Mesenteric fat pad (tissue), 1 donor: ENCODE measurements around the gene FAM83G. TPM values are rescaled to one million over a fixed set of nuclear protein-coding genes. Genes with fewer than 3 reads are reported as not detected.
"Not testable (repeated sequence)": the region's sequence is repeated elsewhere in the genome, so short reads cannot be mapped to it uniquely, and the experiment has no call there.

Experiments
- DNase-seq: peaks from one replicate; pipeline ENCODE4 v3.0.0-alpha.2; 2020; ENCODE audit warnings: low spot score
- total RNA-seq: library from RNA; stranded (reverse); fragmentation: NEBNext Ultra II Directional; extraction: Animal tissue kit (Norgen Biotek cat#: 25700); gene quantifications from one replicate; pipeline ENCODE4 v1.2.1, GENCODE V29; 2021
- donor health status: DM: yes; HTN: yes; CAD: no.

FAM83G gene
- total RNA-seq, 1 donor from 2014 or later, result 8.9 TPM

DNA sequence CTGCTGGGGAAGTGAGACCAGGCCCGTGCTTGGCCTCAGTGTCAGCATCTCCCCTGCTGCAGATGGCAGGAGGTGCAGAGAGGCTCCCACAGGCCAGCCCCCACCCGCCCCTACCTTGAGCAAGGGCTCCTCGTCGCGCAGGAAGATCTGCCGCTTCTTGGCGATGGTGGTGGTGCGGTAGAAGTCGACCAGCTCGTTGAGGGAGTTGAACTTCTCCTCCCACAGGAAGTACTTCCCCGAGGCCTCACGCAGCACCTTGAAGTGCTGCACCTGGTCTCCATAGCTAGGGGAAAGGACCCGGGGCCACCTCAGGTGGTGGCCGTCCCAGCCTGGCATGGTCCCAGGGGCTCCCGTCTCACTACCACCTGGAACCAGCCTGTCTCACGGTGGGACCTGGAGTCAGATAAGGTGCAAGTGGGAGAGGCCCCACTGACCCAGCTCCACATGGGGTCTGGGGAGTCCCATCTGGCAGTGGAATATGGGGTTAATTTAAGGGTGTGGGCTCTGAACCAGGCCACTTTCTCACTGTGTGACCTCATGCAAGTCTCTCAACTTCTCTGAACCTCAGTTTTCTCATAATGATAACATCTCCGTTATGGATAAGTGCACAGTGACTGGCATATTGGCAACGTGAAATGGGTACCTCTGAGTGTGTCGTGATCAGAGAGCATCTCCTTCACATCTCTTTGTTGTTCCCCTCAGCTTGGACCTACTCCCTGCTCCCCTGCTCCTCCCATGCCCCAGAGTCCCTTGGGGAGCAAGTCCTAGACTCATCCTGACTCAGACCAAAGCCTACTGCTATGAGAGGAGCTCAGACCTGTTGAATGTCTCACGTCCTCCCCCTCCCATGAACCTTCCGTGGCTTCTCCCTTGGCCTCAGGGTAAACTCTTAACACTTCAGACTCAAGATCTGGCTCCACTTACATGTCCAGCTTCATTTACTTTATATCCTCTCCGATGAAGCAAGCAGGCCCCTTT lies 19.8 kb upstream of the FAM83G start:
- no peak for DNase-seq

DNA sequence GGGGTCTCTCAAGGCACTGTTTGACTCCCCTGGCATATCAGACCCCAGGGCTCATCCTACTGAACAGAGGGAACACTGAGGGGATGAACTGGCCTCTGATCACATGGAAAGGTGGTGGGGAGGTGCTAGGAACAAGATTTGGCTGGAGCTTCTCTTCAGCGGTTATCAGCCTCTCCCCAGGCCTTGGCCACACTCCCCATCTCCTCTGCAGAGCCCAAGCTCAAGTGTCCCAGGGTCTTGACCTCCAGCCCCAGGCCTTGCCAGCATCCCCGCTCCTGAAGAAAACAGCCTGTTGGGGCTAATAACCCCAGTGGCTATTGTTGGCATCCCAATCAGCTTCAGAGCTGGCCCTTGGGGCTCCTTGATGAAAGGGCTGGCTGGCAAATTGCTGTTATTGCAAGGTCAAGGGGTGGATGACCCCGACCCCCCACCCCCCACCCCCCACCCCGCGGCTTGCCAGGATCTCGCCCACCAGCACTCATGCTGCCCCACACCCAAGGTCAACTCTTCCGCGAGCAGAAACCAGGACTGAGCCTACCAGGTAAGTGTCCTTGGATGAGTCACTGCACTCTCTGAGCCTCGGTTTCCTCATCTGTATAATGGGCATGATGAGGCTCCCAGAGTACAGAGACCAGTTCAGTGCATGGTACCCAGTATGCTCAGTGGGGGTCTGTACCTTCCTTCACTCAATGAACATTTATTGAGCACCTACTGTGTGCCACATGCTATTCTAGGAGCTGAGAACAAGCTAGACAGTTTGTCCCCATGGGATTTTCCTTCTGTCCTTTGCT lies 18.8 kb upstream of the FAM83G start:
- DNase-seq, result no peak

DNA sequence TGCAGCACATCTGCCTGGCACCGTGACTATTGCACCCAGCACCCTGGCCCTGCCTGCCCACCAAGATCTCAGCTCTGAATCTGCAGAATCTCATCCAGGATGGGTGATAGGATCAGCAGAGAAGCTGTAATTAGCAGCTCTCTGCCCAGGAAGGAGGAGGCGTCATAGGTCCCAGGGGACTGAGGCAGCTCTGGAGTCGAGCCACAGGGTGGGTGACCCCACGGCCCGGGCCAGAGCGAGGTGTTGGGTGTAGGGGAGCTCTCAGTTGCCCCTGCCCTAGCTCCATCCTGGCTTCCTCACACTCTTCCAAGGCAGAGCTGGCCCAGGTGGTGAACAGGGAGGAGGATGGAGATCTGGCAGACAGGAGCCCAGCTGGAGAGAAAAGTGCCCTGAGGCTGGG lies 18.2 kb upstream of the FAM83G start:
- no peak for DNase-seq

DNA sequence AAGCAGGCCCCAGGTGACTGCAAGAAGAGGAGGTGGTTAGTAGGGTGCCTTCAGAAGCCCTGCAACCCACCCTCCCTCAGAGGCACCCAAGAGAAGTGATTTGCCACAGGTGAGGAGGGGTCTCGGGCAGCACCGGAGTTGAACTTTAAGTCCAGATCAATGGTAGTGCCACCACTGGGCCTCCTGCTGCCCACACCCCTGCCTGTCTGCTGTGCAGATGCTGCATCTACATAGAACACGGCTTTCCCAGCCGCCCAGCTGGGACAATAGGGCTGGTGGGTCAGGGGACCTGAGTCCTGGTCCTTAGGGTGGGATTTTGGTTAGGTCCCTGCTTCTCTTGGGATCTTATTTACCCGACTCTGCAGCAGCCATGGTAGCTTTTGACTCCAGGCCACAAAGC lies 17.6 kb upstream of the FAM83G start:
- no peak for DNase-seq

DNA sequence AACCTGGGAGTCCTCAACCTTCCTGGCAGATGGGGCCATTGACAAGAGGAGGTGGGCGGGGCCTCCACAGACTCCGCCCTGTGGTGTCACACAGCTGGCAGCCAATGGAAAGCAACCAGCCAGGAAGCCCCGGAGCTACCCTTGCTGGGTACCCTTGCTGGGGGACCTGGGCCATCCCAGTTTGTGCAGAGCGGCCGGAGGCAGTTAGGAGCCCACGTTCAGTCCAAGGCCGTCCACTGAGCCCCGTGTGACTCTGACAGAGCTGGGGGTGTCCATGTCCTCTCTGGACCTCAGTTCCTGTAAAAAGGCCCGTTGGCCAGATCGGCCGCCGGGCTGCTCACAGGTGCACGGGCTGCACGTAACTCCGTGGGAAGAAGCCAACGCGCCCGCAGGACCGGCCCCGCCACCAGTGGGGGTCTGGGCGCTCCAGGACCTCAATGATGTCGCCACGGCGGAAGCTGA lies 17.1 kb upstream of the FAM83G start:
- DNase-seq, result no peak

DNA sequence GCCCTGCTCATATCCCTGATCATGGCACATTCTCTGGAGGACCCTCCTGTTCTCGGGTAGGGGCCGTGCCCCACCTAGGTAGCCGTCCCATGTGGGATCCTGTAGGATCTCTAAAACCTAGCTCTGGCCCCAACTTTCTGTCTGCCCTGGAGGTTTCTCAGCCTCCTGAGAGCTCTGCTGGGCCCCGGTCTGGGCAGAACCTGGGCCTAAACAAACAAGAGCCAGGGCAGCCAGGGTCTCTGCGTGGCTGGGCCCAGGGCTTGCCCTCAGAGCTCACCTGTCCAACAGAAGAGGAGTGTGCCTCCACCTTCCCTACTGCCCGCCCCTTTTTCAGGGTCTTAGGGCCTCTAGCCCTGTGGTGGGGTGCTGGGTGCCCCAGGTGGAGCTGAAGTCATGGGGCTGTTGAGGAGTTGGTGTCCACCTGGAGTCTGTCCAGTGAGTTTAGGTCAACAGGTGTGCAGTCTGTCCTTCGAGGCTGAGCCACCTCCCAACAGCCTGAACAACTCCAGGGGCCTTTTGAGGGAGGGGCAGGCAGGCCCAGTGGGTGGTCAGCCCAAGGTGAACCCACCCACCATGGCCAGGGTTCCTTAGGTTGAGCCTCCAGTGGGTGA lies 16.6 kb upstream of the FAM83G start:
- DNase-seq, result not testable (repeated sequence)

DNA sequence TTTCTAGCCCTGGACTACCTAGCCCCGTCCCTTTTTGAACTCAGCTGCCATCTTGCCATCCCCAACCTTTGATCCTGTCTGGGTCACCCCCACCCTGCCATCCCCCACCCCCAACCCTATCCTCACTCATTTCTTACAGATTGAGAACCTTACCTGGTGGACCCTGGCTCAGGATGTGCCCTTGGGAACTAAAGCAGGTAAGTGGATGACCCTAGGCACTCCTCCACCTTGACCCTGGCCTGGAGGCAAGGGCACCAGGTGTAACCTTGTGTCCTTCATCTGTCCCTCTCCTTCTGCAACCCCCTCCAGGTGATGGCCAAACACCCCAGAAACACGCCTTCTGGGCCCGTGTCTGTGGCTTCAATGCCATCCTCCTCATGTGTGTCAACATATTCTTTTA lies 15.5 kb upstream of the FAM83G start:
- DNase-seq, result no peak

DNA sequence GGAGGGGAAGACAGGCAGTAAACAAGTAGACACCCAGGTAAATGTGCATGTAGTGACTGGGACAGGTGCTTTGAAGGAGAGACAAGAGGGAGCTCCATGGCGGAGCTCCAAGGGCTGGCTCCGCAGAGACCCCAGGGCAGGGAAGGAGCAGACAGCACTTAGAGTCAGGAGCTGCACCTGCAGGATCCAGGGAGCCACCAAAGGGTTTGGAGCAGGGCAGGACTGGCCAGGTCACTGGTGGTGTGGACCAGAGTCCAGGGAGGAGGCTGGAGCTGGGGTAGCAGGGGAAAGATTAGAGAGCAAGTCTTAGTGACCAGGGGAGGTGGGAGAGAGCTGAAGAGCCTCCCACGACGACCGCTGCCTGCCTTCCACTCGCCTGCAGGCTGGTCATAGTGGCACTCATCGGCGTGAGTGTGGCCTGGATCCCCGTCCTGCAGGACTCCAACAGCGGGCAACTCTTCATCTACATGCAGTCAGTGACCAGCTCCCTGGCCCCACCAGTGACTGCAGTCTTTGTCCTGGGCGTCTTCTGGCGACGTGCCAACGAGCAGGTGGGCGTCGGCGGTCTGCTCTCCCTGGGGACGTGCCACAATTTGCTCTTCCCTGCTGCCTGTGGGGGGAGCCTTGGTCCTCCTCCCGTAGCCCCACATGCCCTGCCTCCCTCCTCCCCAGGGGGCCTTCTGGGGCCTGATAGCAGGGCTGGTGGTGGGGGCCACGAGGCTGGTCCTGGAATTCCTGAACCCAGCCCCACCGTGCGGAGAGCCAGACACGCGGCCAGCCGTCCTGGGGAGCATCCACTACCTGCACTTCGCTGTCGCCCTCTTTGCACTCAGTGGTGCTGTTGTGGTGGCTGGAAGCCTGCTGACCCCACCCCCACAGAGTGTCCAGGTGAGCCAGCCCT lies 14.7 kb upstream of the FAM83G start:
- DNase-seq, result no peak

DNA sequence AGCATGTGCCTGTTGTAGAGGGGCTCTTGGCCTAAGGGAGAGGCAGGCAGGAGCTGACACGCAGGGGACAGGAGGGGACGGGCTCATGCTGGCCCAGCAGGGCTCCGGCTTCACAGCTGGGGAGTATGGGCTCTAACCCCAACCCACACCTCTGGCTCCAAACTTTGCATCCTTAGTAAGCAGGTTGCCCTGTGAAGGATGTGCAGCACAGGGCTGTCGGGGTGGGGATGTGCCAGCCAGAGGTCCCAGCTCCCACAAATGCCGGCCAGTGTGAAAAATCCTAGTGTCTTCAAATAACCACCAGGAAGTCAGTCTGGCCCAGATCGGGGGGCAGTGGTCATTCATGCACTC lies 14.0 kb upstream of the FAM83G start:
- DNase-seq, result no peak

DNA sequence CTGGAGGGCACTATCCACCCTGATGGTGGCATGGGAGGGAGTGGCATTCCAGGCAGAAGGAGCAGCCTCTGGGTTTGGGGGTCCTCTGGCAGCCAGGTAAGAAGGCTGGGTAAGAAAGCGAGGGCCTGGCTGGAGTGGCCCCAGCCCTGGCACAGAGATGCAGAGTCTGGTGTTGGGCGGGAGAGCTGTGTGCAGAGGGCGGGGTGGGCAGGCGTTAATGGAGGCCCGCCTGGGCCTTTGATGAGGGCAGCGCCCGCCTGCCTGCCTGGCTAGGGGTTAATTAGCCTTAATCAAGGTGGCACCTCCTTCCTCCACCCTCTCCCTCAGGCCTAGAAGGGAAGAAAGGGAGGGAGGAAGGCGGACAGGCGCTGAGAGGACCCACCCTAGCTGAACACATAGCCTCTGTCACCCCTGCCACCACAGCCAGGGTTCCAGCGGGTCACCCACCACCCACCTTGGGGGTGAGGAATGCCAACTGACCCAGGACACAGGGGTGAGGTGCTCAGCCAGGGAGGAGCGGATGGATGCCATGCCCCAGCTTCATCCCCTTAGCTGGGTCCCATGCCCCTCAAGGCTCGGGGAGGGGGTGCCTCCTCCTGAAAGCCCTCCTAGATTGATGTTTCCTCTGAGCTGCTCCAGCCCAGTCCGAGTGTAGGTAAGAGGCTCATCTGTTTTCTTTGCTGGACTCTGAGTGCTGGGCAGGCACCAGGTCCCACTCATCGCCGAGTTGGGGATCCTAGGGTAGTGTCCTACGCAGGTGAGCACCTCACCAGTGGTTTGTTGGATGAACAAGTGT lies 13.4 kb upstream of the FAM83G start:
- no peak for DNase-seq

DNA sequence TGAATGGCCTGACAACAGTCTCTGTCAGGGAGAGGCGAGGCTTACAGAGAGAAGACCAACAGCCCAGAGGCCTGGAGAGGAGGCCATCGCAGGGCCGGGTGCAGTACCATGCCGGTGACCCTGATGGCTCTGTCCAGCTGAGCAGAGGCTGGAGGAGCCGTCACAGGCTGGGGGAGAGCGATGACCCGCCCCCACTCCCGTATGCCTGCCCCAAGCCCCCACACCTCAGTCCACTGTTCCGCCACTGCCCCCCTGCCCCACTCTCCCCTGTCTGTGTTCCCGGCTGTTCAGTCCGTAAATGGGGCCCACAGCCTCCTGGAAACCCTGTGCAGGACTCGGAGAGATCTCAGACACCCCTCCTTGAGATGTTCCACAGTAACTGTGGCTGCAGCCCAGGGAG lies 12.8 kb upstream of the FAM83G start:
- DNase-seq, result no peak

DNA sequence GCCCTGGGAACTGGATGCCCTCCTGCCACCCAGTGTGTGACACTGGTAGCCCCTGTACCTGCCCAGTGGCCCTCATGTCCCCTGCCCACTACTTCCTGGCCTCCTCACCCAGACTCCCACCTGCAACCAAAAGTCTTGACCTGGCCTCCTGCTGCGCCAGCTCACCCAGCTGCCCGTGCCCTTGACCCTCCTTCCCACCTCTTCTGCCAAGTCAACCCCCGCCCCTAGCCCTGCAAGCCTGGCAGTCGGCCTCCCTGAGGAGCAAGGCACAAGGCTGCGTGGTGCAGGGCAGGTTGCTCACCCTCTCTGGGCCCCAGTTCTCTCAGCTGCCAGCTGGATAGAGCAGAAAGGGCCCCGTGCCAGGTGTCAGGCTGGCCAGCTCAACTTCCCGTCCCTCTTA lies 12.3 kb upstream of the FAM83G start:
- no peak for DNase-seq

DNA sequence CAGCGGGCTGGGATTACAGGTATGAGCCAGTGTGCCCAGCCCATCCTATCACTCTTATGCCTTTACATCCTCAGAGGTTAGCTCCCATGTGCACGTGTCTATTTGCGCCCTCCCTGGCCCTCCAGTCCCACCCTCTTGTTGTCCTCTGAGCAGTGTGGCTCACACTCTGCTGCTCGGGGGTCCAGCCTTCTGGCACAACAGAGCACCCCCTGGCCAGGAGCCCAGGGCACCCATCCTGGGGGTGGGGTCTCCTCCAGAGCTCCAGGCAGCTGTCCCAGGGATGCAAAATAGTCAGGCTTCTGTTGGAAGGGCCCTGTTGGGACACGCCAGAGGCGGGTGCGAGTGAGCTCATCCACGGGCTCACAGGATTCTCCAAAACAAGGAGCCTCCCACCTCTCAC lies 11.7 kb upstream of the FAM83G start:
- DNase-seq, result no peak

DNA sequence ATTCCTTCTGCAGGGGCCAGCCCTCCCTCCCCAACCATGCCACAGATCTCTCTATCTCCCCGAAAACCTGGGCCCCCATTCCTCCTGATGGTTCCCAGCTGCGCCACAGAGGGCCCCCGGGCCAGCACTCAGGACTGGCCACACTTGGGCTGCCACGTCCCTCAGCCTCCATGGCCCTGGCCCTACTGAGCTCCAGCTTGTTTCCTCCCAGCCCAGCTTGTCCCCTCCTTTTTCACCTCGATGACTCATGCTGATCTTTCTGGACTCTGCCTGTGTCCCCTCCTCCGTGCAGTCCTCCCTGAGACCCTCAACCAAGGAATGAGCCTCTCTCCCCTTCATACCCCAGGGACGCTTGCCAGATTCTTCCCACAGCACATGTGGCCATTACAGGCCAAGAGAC lies 10.9 kb upstream of the FAM83G start:
- DNase-seq, result no peak

DNA sequence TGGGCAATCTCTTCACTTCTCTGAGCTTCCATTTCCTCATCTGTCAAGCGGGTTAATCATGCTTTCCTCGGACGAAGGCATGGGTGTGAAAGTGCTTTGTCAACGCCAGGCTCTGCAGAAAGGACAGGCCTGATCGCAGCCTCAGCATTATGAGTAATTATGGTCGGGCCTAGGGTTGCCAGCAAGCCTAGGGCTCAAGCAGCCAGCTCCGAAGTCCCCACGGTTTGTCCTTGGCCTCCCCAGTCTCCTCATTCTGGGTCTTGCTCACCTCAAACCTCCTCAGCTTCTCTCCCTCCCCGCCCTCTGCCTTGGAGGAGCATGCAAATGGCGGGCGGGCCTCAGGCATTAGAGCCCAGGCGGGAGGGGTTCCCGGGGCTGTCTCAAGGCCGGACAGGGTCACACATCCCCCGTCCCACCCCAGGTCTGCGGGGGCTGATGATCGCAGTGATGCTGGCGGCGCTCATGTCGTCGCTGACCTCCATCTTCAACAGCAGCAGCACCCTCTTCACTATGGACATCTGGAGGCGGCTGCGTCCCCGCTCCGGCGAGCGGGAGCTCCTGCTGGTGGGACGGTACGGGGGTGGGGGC lies 10.2 kb upstream of the FAM83G start:
- DNase-seq, result no peak

DNA sequence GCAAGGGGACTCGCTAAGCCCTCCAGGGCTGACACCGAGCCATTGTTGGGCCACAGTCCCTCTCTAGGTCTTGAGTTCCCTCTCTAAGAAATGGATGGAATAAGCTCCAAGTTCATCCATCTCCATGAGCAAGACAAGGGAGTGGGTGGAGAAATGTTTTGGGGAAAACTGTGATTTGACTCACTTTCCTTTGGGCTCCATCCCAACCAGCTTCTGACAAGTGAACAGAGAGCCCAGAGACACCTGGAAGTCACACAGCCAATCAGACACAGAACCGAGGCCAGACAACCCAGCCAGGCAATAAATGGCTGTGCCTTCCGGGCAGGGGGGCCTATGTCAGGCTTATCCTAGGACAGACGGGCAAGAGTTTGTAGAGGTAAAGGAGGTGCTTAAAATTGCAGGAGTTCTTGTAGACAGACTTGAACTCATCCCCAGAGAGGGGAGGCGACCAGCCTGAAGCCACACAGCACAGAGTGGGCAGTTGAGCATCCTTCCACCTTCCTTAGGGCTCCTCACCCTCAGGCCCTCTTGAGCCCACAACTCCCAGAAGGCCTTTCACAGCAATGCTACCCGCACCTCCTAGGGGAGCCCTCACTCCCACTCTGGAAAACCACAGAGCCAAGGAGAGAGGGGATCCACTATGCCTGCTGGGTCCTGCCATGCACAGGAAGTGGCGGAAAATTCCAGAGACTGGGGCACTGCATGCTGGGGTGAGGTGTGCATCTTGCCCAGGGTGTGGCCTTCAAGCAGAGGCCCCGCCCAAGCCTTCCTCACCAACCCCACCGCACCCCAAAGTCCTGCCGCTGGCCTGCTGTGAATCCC lies 9.5 kb upstream of the FAM83G start:
- no peak for DNase-seq

DNA sequence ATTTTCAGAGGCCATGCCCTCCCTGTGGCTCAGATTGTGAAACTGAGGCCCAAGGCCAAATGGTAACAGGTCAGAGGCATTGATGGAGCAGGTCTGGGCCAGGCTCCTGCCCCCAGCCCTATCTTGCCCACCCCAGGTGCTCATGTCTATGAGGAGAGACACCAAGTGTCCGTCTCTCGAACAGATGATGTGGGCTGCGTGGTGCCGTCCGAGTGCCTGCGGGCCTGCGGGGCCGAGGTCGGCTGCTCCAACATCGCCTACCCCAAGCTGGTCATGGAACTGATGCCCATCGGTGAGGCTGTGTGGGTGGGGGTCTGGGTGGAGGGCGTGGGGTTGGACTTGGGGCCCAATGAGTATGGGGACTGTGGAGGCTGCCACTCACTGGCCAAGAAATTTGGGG lies 8.7 kb upstream of the FAM83G start:
- DNase-seq, result no peak

DNA sequence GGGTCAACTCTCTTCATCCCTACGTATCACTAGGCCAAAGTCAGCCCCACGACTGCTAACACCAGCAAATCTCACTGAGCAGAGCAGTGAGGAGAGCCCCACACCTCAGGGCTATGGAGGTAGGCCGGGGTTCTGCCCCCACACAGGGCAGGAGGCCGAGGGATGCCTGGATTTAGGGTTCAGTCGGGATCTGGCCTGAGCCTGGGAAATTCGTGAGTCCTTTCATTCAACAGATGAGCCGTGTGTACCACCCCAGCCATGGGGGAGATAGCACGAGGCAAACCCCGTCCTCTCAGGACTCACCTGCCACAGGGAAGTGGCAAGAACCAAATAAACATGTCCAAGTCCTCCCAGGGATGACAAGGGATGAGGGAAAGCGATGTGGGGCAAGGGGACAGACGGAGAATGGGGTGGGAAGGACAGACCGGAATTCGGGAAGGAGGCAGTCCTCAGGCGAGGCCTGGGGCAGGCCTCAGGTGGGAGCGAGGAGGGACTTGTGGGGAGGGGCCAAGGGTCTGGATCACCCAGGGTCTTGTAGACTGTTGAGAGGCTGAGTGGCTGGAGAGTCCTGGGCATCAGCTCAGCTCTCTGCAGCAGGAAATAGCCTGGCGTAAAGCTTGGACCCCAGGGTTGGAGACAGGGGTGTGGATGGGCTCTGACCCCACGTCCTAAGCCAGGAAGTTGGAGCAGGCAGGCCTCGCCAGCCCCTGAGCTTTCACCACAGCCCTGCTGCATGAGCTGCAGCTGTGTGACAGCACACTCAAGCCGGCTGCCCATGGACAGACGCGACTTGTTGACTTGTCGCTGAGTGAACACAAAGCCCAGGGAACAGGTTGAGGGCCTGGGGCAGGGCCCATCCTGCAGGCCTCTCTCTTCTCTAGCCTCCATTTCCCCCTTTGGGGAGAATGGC lies 7.9 kb upstream of the FAM83G start:
- no peak for DNase-seq
